Measurements from ENCODE around the gene TTC27.
"Not testable (repeated sequence)": the region's sequence is repeated elsewhere in the genome, so short reads cannot be mapped to it uniquely, and the experiment has no call there.

The TTC27 gene

GRCh38 chr2:32719933-32720716 lies 92.3 kb downstream of the TTC27 start:
- H3K4me3 Mint-ChIP-seq, result no peak overlapping the region
- peaks cover 10% of the 10 kb centered on the region for H3K4me1 Mint-ChIP-seq (ENCODE audit: low read depth)
- H3K9me3 Mint-ChIP-seq, result peaks cover 9% of the 10 kb centered on the region
- no peak overlapping the region for H3K27ac Mint-ChIP-seq
- no peaks in the 10 kb centered on the region for H3K27me3 Mint-ChIP-seq
- H3K36me3 Mint-ChIP-seq (ENCODE audit: low read depth), result peaks cover 53% of the 10 kb centered on the region

- H3K9me3 Mint-ChIP-seq, result peaks cover 9% of the 10 kb centered on the region
- peaks cover 3% of the 10 kb centered on the region for H3K4me1 Mint-ChIP-seq (ENCODE audit: low read depth)
- no peaks in the 10 kb centered on the region for H3K27me3 Mint-ChIP-seq
- no peak overlapping the region for H3K27ac Mint-ChIP-seq
- H3K4me3 Mint-ChIP-seq, result no peak overlapping the region
- H3K36me3 Mint-ChIP-seq (ENCODE audit: low read depth), result peaks cover 56% of the 10 kb centered on the region
Measured at GRCh38 chr2:32720771-32721170, 92.9 kb downstream of the TTC27 start.

- H3K27me3 Mint-ChIP-seq, result no peaks in the 10 kb centered on the region
- peaks cover 9% of the 10 kb centered on the region for H3K9me3 Mint-ChIP-seq
- H3K4me1 Mint-ChIP-seq (ENCODE audit: low read depth), result no peaks in the 10 kb centered on the region
- no peak overlapping the region for H3K27ac Mint-ChIP-seq
- H3K36me3 Mint-ChIP-seq (ENCODE audit: low read depth), result peaks cover 59% of the 10 kb centered on the region
- no peak overlapping the region for H3K4me3 Mint-ChIP-seq
Measured at GRCh38 chr2:32721376-32721775, 93.5 kb downstream of the TTC27 start.

- H3K27ac Mint-ChIP-seq, result no peak overlapping the region
- H3K9me3 Mint-ChIP-seq, result peaks cover 9% of the 10 kb centered on the region
- no peaks in the 10 kb centered on the region for H3K4me1 Mint-ChIP-seq (ENCODE audit: low read depth)
- H3K27me3 Mint-ChIP-seq, result no peaks in the 10 kb centered on the region
- peaks cover 62% of the 10 kb centered on the region for H3K36me3 Mint-ChIP-seq (ENCODE audit: low read depth)
- no peak overlapping the region for H3K4me3 Mint-ChIP-seq
Measured at GRCh38 chr2:32723467-32724079, 95.7 kb downstream of the TTC27 start.

GRCh38 chr2:32726678-32727077 lies 98.8 kb downstream of the TTC27 start:
- H3K9me3 Mint-ChIP-seq; H3K27ac Mint-ChIP-seq; H3K4me1 Mint-ChIP-seq (ENCODE audit: low read depth); H3K27me3 Mint-ChIP-seq; H3K4me3 Mint-ChIP-seq: not testable (repeated sequence)
- peaks cover 72% of the 10 kb centered on the region for H3K36me3 Mint-ChIP-seq (ENCODE audit: low read depth)

GRCh38 chr2:32727157-32727556 lies 99.3 kb downstream of the TTC27 start:
- Mint-ChIP-seq H3K9me3 (peaks cover 9% of the 10 kb centered on the region), H3K27ac (no peak overlapping the region), H3K4me3 (no peak overlapping the region), H3K36me3 (ENCODE audit: low read depth) (peaks cover 71% of the 10 kb centered on the region), H3K4me1 (ENCODE audit: low read depth) (no peaks in the 10 kb centered on the region), H3K27me3 (no peaks in the 10 kb centered on the region)

GRCh38 chr2:32730958-32731357 lies 103.1 kb downstream of the TTC27 start:
- not testable (repeated sequence) for H3K4me1 Mint-ChIP-seq (ENCODE audit: low read depth); H3K27ac Mint-ChIP-seq; H3K27me3 Mint-ChIP-seq; H3K4me3 Mint-ChIP-seq; H3K9me3 Mint-ChIP-seq
- peaks cover 55% of the 10 kb centered on the region for H3K36me3 Mint-ChIP-seq (ENCODE audit: low read depth)

- H3K27ac Mint-ChIP-seq, result no peak overlapping the region
- H3K4me3 Mint-ChIP-seq, result no peak overlapping the region
- H3K36me3 Mint-ChIP-seq (ENCODE audit: low read depth), result peaks cover 53% of the 10 kb centered on the region
- no peaks in the 10 kb centered on the region for H3K4me1 Mint-ChIP-seq (ENCODE audit: low read depth)
- no peaks in the 10 kb centered on the region for H3K9me3 Mint-ChIP-seq
- no peaks in the 10 kb centered on the region for H3K27me3 Mint-ChIP-seq
Measured at GRCh38 chr2:32732120-32732519, 104.3 kb downstream of the TTC27 start.

- Mint-ChIP-seq H3K27ac (no peak overlapping the region), H3K9me3 (no peaks in the 10 kb centered on the region), H3K4me3 (no peak overlapping the region), H3K4me1 (ENCODE audit: low read depth) (no peaks in the 10 kb centered on the region), H3K27me3 (no peaks in the 10 kb centered on the region), H3K36me3 (ENCODE audit: low read depth) (peaks cover 54% of the 10 kb centered on the region)
Measured at GRCh38 chr2:32732912-32733472, 105.1 kb downstream of the TTC27 start.

- no peaks in the 10 kb centered on the region for H3K9me3 Mint-ChIP-seq
- no peaks in the 10 kb centered on the region for H3K4me1 Mint-ChIP-seq (ENCODE audit: low read depth)
- peaks cover 53% of the 10 kb centered on the region for H3K36me3 Mint-ChIP-seq (ENCODE audit: low read depth)
- no peak overlapping the region for H3K27ac Mint-ChIP-seq
- no peak overlapping the region for H3K4me3 Mint-ChIP-seq
- no peaks in the 10 kb centered on the region for H3K27me3 Mint-ChIP-seq
Measured at GRCh38 chr2:32735348-32735747, 107.5 kb downstream of the TTC27 start.

GRCh38 chr2:32738939-32739338 lies 111.1 kb downstream of the TTC27 start:
- Mint-ChIP-seq H3K36me3 (ENCODE audit: low read depth) (peaks cover 76% of the 10 kb centered on the region), H3K27me3 (no peaks in the 10 kb centered on the region), H3K9me3 (no peaks in the 10 kb centered on the region), H3K4me1 (ENCODE audit: low read depth) (no peaks in the 10 kb centered on the region), H3K4me3 (no peak overlapping the region), H3K27ac (no peak overlapping the region)

- Mint-ChIP-seq H3K27ac (no peak overlapping the region), H3K27me3 (no peaks in the 10 kb centered on the region), H3K4me3 (no peak overlapping the region), H3K4me1 (ENCODE audit: low read depth) (peaks cover 4% of the 10 kb centered on the region), H3K36me3 (ENCODE audit: low read depth) (peaks cover 81% of the 10 kb centered on the region), H3K9me3 (no peaks in the 10 kb centered on the region)
Measured at GRCh38 chr2:32739664-32740063, 111.8 kb downstream of the TTC27 start.

GRCh38 chr2:32741575-32741974 lies 113.7 kb downstream of the TTC27 start:
- no peak overlapping the region for H3K4me3 Mint-ChIP-seq
- peaks cover 11% of the 10 kb centered on the region for H3K4me1 Mint-ChIP-seq (ENCODE audit: low read depth)
- H3K27me3 Mint-ChIP-seq, result no peaks in the 10 kb centered on the region
- peaks cover 75% of the 10 kb centered on the region for H3K36me3 Mint-ChIP-seq (ENCODE audit: low read depth)
- H3K9me3 Mint-ChIP-seq, result no peaks in the 10 kb centered on the region
- no peak overlapping the region for H3K27ac Mint-ChIP-seq

GRCh38 chr2:32742376-32742775 lies 114.5 kb downstream of the TTC27 start:
- Mint-ChIP-seq H3K27me3 (no peaks in the 10 kb centered on the region), H3K4me1 (ENCODE audit: low read depth) (peaks cover 11% of the 10 kb centered on the region), H3K9me3 (no peaks in the 10 kb centered on the region), H3K27ac (no peak overlapping the region), H3K4me3 (no peak overlapping the region), H3K36me3 (ENCODE audit: low read depth) (peaks cover 73% of the 10 kb centered on the region)

GRCh38 chr2:32743480-32744236 lies 115.8 kb downstream of the TTC27 start:
- H3K36me3 Mint-ChIP-seq (ENCODE audit: low read depth), result peaks cover 75% of the 10 kb centered on the region

More at GRCh38 chr2:32743480-32744236, 115.8 kb downstream of the TTC27 start:
- H3K27me3 Mint-ChIP-seq, result no peaks in the 10 kb centered on the region
- no peak overlapping the region for H3K4me3 Mint-ChIP-seq
- H3K9me3 Mint-ChIP-seq, result no peaks in the 10 kb centered on the region
- H3K27ac Mint-ChIP-seq, result no peak overlapping the region
- peaks cover 11% of the 10 kb centered on the region for H3K4me1 Mint-ChIP-seq (ENCODE audit: low read depth)

All from stimulated activated naive CD8-positive, alpha-beta T cell treated with anti-CD3 and anti-CD28 coated beads, Interleukin-15, Interleukin-2, amounts not matched to agents 100 ng/mL and 50 ng/mL, for 24 hours (primary cell).